Small intestine (tissue), 7 donors: ENCODE data around the gene POMT1. TPM values are rescaled to one million over a fixed set of nuclear protein-coding genes. Genes with fewer than 3 reads are reported as not detected.

Source experiments
- DNase-seq, 2 donors: peaks; one replicate each; pipeline versions ENCODE4 v3.0.0 to v3.0.0-alpha.2; 2013
- FAIRE-seq: peaks from 2 replicates; lab custom pipeline; 2012; peaks lifted over from hg19 to GRCh38; lab: Jason Lieb, UNC
- H3K27ac ChIP-seq, 3 donors: one replicate each; pipeline ENCODE4 v1.5.1; 2013; ENCODE audit warnings: low read length in 2 of 3, mild to moderate bottlenecking in 2 of 3, control low read depth in 1 of 3, inconsistent platforms in 1 of 3, low read depth in 1 of 3, moderate library complexity in 1 of 3
- H3K27me3 ChIP-seq, 3 donors: one replicate each; pipeline ENCODE4 v1.6.1; 2013; ENCODE audit warnings: low read length in 3 of 3, inconsistent platforms in 1 of 3; ENCODE audit not compliant: control insufficient read depth in 3 of 3, insufficient read depth in 3 of 3
- H3K36me3 ChIP-seq, 3 donors: one replicate each; pipeline ENCODE4 v1.6.1; 2013; ENCODE audit warnings: low read length in 3 of 3, inconsistent platforms in 1 of 3, low read depth in 1 of 3, mild to moderate bottlenecking in 1 of 3, moderate library complexity in 1 of 3; ENCODE audit not compliant: control insufficient read depth in 3 of 3, insufficient read depth in 2 of 3
- H3K4me1 ChIP-seq, 3 donors: one replicate each; pipeline ENCODE4 v1.6.1; 2013; ENCODE audit warnings: low read length in 2 of 3, inconsistent platforms in 1 of 3, low read depth in 1 of 3, mild to moderate bottlenecking in 1 of 3, moderate library complexity in 1 of 3; ENCODE audit not compliant: control insufficient read depth in 3 of 3, insufficient read depth in 2 of 3
- H3K4me3 ChIP-seq, 3 donors: one replicate each; pipeline ENCODE4 v1.5.1; 2013; ENCODE audit warnings: low read length in 3 of 3, control low read depth in 1 of 3, inconsistent platforms in 1 of 3, low read depth in 1 of 3, mild to moderate bottlenecking in 1 of 3, moderate library complexity in 1 of 3
- H3K9me3 ChIP-seq, 2 donors: one replicate each; pipeline ENCODE4 v1.6.1; 2013; ENCODE audit warnings: low read depth in 1 of 2, low read length in 1 of 2; ENCODE audit not compliant: control insufficient read depth in 2 of 2, insufficient read depth in 1 of 2
- whole genome bisulfite sequencing, 3 donors: extraction: QIAGEN DNeasy Blood & Tissue Kit; methylation state at CpG; one replicate each; pipeline ENCODE4 v1.1.7; 2013; 5-methylcytosine and 5-hydroxymethylcytosine counted together
- polyA plus RNA-seq, 4 donors: library from polyadenylated mRNA; stranded (reverse) in 3 of 4; unstranded in 1 of 4; fragments of 200-250 nt in 3 of 4; fragments of 120-200 nt in 1 of 4; gene quantifications; one replicate each; pipeline versions ENCODE4 v1.2.1 to v1.2.3, GENCODE V29; 2013
- donor health status: healthy with polysubstance abuse.
- donor health status: control.
- donor health status: control.
- donor health status: Bipolar disorder and iron deficiency.
- donor health status: healthy.

The POMT1 gene
- polyA plus RNA-seq, 4 donors = 15.0 to 53.2 (median 35.5) TPM

DNA sequence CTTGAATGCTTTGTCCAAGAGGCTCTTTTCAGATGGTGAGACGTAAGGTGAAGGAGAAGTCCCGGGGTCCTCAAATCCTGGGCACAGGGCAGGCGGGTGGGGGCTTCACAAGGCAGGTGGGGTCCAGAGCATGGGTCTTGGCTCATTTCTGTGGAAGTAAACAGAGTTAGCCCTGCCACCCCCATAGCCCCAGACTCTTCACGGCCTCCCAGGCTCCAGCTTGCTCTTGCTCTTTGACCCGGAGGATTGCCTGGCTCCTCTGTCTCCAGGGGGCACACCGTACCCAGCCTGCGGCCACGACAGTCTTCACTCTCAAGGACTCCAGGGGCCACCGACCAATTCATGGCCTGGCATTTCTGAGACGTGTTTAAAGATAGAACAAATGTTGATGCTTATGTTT, 28.8 kb upstream of the POMT1 start:
- Histone ChIP-seq H3K27me3 (no peaks in the 10 kb centered on the region), H3K4me3 (no peak overlapping the region), H3K36me3 (peaks cover 48 to 87% (median 59%) of the 10 kb centered on the region in 3 donors), H3K27ac (no peak overlapping the region), H3K9me3 (no peaks in the 10 kb centered on the region), H3K4me1 (no peaks in the 10 kb centered on the region)
- FAIRE-seq = no peak
- WGBS, 3 donors = 81 to 85% (median 84%) methylated on average over 10 of the region's 10 CpGs
- DNase-seq = no peak

DNA sequence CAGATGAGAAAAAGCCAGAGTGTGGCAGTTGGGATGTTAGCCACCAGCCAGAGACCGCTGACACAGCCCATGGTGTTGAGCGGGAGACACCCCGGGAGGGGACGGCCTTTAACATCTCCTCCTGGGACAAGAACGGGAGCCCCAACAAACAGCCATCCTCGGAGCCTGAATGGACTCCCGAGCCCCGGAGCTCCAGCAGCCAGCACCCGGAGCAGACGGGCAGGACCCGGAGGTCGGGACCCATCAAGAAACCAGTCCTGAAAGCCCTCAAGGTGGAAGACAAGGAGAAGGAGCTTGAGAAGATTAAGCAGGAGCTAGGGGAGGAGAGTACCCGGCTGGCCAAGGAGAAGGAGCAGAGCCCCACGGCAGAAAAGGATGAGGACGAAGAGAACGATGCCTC, 28.0 kb upstream of the POMT1 start:
- no peaks in the 10 kb centered on the region for H3K4me1 ChIP-seq
- peaks cover 44 to 87% (median 66%) of the 10 kb centered on the region in 3 donors for H3K36me3 ChIP-seq
- no peak for DNase-seq
- H3K4me3 ChIP-seq = no peak overlapping the region
- H3K27me3 ChIP-seq = no peaks in the 10 kb centered on the region
- no peak for FAIRE-seq
- H3K9me3 ChIP-seq = no peaks in the 10 kb centered on the region
- WGBS, 3 donors = 92 to 95% (median 93%) methylated on average over 16 of the region's 16 CpGs
- no peak overlapping the region for H3K27ac ChIP-seq

GRCh38 chr9:131475111-131475955, 27.4 kb upstream of the POMT1 start:
- no peak overlapping the region for H3K27ac ChIP-seq
- WGBS, 3 donors = 92 to 94% (median 92%) methylated on average over 42 to 46 of the region's 46 CpGs
- H3K4me3 ChIP-seq = no peak overlapping the region
- DNase-seq (no peak), FAIRE-seq (no peak)
- H3K36me3 ChIP-seq = peaks cover 42 to 86% (median 67%) of the 10 kb centered on the region in 3 donors
- H3K4me1 ChIP-seq = no peaks in the 10 kb centered on the region
- no peaks in the 10 kb centered on the region for H3K27me3 ChIP-seq
- no peaks in the 10 kb centered on the region for H3K9me3 ChIP-seq

GRCh38 chr9:131475956-131476776, 26.6 kb upstream of the POMT1 start:
- 89 to 92% (median 91%) methylated on average over 38 to 40 of the region's 40 CpGs for WGBS, 3 donors
- FAIRE-seq = no peak

GRCh38 chr9:131476777-131477345, 25.9 kb upstream of the POMT1 start:
- H3K36me3 ChIP-seq = peaks cover 33 to 94% (median 62%) of the 10 kb centered on the region in 3 donors
- H3K4me1 ChIP-seq = no peaks in the 10 kb centered on the region
- no peaks in the 10 kb centered on the region for H3K27me3 ChIP-seq
- H3K9me3 ChIP-seq = no peaks in the 10 kb centered on the region
- no peak overlapping the region for H3K27ac ChIP-seq
- no peak overlapping the region for H3K4me3 ChIP-seq
- DNase-seq (no peak), FAIRE-seq (no peak)
- 88 to 92% (median 92%) methylated on average over 16 to 18 of the region's 18 CpGs for whole genome bisulfite sequencing, 3 donors

More at GRCh38 chr9:131475956-131476776, 26.6 kb upstream of the POMT1 start:
- H3K9me3 ChIP-seq = no peaks in the 10 kb centered on the region
- no peak overlapping the region for H3K27ac ChIP-seq
- no peak overlapping the region for H3K4me3 ChIP-seq
- H3K27me3 ChIP-seq = no peaks in the 10 kb centered on the region
- H3K36me3 ChIP-seq = peaks cover 35 to 87% (median 63%) of the 10 kb centered on the region in 3 donors
- H3K4me1 ChIP-seq = no peaks in the 10 kb centered on the region
- DNase-seq = no peak

- no peaks in the 10 kb centered on the region for H3K4me1 ChIP-seq
- FAIRE-seq (no peak), DNase-seq (no peak)
- no peaks in the 10 kb centered on the region for H3K9me3 ChIP-seq
- peaks cover 37 to 97% (median 62%) of the 10 kb centered on the region in 3 donors for H3K36me3 ChIP-seq
- no peaks in the 10 kb centered on the region for H3K27me3 ChIP-seq
- H3K27ac ChIP-seq = no peak overlapping the region
- H3K4me3 ChIP-seq = no peak overlapping the region
- WGBS, 3 donors = 80 to 96% (median 86%) methylated on average over 11 of the region's 11 CpGs
Measured at GRCh38 chr9:131477367-131477766, 25.4 kb upstream of the POMT1 start.

GRCh38 chr9:131477816-131478419, 24.8 kb upstream of the POMT1 start:
- Histone ChIP-seq H3K36me3 (peaks cover 40 to 98% (median 60%) of the 10 kb centered on the region in 3 donors), H3K27me3 (no peaks in the 10 kb centered on the region), H3K4me3 (no peak overlapping the region), H3K9me3 (no peaks in the 10 kb centered on the region), H3K27ac (no peak overlapping the region), H3K4me1 (no peaks in the 10 kb centered on the region)
- WGBS, 3 donors = 87 to 92% (median 91%) methylated on average over 19 of the region's 19 CpGs
- FAIRE-seq = no peak
- DNase-seq = no peak

DNA sequence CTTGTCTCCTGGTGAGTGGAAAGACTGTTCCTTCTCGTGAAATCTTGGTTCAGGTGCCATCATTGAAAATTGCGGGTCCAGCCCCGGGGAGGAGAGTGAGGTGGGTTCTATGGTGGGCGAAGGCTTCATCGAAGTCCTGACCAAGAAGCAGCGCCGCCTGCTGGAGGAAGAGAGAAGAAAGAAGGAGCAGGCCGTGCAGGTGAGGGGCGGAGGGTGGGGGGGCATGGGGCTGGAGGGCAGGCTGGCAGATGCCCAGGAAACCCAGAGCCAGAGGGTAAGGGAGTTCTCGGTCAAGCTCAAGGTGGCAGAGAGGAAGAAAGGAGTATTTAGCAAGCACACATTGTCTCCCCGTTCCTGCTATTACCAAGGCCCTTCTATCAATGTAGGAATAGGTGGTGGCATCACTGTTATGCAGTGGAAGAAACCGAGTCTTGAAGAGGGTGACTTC, 24.3 kb upstream of the POMT1 start:
- Histone ChIP-seq H3K36me3 (peaks cover 41 to 98% (median 56%) of the 10 kb centered on the region in 3 donors), H3K9me3 (no peaks in the 10 kb centered on the region), H3K4me3 (no peak overlapping the region), H3K27ac (no peak overlapping the region), H3K27me3 (no peaks in the 10 kb centered on the region), H3K4me1 (no peaks in the 10 kb centered on the region)
- FAIRE-seq = no peak
- WGBS, 3 donors = 60 to 68% (median 67%) methylated on average over 12 of the region's 12 CpGs
- peak; percentile 25 to 64 for DNase-seq
